LNCaP clone FGC (cell line): ENCODE measurements around the gene LRRC58.

Experiments
- DNase-seq: peaks from one replicate; pipeline ENCODE4 v3.0.0-alpha.2; 2011; ENCODE audit warnings: low read depth
- H3K4me3 ChIP-seq: 2 replicates; pipeline ENCODE4 v1.5.1; 2011; ENCODE audit warnings: mild to moderate bottlenecking, low read depth, low read length, control low read depth
- TF ChIP-seq, protein P1 (sequence below): IDR thresholded peaks from 2 replicates; pipeline ENCODE4 v1.5.1; 2012; ENCODE audit warnings: mild to moderate bottlenecking; ENCODE audit not compliant: control insufficient read depth, insufficient read depth; ENCODE audit errors: extremely low read depth

LRRC58 gene

DNA sequence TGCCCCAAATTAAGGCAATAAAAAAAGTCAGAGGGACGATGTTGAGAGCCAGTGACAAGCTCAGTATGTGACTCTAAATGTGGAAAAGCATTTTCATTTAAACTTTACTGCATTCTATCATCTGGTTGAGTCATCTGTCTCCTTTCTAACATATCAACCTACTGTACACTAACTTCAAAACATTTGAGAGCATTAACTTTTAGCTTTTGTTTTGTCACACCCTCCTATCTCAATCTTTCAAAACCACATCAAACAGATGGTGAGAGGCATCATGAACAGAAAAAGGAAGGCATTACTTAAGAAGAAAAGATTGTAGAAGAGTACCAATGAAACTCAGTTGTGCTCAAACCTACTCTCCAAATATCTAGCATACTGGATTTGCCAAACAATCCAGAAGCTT is 4.8 kb downstream of the LRRC58 start:
- TF ChIP-seq, protein P1, sequence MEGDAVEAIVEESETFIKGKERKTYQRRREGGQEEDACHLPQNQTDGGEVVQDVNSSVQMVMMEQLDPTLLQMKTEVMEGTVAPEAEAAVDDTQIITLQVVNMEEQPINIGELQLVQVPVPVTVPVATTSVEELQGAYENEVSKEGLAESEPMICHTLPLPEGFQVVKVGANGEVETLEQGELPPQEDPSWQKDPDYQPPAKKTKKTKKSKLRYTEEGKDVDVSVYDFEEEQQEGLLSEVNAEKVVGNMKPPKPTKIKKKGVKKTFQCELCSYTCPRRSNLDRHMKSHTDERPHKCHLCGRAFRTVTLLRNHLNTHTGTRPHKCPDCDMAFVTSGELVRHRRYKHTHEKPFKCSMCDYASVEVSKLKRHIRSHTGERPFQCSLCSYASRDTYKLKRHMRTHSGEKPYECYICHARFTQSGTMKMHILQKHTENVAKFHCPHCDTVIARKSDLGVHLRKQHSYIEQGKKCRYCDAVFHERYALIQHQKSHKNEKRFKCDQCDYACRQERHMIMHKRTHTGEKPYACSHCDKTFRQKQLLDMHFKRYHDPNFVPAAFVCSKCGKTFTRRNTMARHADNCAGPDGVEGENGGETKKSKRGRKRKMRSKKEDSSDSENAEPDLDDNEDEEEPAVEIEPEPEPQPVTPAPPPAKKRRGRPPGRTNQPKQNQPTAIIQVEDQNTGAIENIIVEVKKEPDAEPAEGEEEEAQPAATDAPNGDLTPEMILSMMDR: no peak
- H3K4me3 ChIP-seq: no peak overlapping the region
- no peak for DNase-seq

DNA sequence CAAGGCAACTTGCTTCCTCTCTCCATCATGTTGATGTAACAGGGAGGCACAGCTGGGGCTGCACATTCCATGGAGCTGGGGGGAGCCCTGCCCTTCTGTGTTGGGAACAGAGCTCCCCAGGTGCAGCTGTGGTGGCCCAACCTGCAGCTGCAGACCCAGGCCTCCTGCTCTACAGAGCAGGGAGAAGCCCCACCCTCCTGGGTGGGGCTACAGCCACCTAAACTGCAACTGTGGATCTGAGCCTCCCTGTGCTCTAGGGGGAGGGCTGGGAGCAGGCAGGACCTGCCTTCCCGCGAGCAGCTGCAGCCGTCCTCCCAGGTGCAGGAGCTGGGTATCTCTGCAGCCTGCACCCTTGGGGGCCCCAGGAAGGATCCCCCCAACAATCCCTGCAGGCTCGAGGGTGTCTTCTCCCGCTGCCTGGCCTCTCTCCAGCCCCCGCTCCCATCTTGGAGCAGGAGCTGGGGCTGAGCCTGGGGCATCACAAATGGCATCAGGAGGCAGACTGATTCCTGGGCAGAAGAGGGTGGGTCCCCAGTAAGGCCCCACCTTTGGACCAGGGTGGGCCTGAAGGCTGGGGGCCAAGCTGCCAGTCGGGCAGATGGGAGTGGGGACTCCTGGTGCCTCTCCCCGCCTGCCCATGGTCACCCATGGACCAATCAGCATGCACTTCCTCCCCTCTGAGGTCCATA is 7.4 kb downstream of the LRRC58 start:
- no peak for DNase-seq
- no peak overlapping the region for H3K4me3 ChIP-seq

DNA sequence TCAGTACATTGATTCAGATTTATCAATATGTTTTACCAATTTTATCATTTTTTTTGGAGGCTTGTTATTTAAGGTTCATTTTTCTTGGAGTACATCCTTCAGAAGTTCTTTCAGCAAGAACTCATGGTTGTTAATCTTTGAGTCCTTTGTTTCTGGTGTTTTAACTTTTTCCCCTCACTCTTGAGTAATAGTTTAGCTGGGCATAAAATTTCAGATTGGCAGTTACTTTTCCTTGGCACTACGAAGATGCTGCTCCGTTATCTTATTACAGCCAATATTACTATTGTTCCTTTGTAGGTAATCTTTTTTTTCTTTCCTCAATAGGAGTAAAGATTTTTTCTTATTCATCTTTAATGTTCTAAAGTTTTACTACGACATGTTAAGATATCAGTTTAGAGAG is 9.8 kb downstream of the LRRC58 start:
- TF ChIP-seq, protein P1: no peak
- DNase-seq: no peak
- H3K4me3 ChIP-seq: no peak overlapping the region

More for the DNA sequence above, 7.4 kb downstream of the LRRC58 start:
- TF ChIP-seq, protein P1: no peak

DNA sequence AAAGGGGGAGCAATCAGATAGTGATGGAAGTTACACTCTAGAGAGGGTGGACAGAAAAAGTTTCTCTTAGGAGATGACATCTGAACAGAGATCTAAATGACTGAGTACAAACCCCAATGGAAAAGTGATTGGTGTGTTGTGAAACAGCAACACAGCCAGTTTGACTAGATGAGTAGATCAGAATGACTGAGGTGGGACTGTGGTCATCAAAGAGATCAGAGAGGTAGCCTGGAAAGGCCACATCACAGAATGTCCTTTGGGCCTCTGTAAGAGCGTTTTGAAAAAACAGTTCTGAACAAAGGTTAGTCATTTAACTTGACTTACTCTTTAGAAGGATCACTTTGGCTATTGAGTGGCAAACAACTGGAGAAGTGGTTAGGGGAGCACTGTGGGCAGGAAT is 10.6 kb downstream of the LRRC58 start:
- TF ChIP-seq, protein P1: no peak
- no peak overlapping the region for H3K4me3 ChIP-seq
- DNase-seq: no peak

DNA sequence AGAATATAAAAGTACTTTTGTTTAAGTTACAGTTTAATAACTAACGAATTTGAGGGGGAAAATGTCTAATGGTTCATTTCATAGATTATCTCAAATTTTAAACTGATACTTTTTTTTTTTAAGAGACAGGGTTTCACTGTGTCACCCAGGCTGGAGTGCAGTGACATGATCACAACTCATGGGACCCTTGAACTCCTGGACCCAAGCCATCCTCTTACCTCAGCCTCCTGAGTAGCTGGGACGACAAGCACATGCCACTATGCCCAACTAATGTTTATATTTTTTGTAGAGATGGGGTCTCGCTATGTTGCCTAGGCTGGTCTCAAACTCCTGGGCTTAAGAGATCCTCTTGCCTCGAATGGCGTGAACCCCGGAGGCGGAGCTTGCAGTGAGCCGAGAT is 16.5 kb downstream of the LRRC58 start:
- no peak overlapping the region for H3K4me3 ChIP-seq
- no peak for DNase-seq
- TF ChIP-seq, protein P1: no peak

DNA sequence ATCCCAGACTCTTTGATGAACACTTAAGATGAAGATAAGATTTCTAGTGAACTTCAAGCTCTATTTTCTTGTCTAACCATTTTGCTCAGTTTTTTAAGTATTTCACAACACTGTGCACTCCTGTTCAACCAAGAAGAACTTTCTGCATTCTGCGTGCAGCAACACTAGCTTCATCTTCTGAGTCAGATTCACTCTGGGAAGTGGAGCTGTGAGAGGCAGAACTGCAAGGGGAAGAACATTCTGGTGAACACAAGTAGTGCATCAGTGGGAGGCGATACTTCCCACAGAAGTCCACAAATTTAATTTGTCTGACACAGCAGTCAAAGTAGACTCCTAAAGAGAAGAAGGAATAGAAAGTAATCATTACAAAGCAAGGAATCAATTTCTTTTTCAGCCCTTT is 18.1 kb downstream of the LRRC58 start:
- no peak for DNase-seq
- no peak overlapping the region for H3K4me3 ChIP-seq
- TF ChIP-seq, protein P1: no peak

DNA sequence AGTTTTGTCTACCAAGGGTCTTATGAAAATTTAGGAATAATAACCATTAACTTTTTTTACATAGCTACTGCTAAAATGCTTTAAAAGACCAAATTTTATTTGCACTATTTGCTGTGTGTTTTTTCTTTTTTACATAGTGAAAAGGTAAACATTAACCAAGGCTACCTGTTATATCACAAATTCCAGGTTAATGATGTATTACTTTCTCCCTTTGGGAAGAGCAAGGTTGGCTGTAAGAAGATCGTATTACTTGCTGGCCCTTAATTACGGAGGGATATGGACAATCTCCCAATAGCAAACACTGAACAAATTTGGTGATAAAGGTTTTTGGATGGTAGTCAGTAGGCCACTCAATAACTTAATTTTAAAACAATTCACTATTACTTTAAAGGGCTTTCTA is 22.4 kb downstream of the LRRC58 start:
- TF ChIP-seq, protein P1: no peak
- H3K4me3 ChIP-seq: no peak overlapping the region
- DNase-seq: no peak
